SIG-M5 treated with dmso at 0.1 percent for 504 hours (cell line): ENCODE results near the gene SLC2A13.
"Not testable (repeated sequence)": the region's sequence is repeated elsewhere in the genome, so short reads cannot be mapped to it uniquely, and the experiment has no call there.

Source experiments
- DNase-seq: peaks from one replicate; lab custom pipeline; 2025; ENCODE audit not compliant: unreplicated experiment; lab: John Stamatoyannopoulos, UW

The SLC2A13 gene

DNA sequence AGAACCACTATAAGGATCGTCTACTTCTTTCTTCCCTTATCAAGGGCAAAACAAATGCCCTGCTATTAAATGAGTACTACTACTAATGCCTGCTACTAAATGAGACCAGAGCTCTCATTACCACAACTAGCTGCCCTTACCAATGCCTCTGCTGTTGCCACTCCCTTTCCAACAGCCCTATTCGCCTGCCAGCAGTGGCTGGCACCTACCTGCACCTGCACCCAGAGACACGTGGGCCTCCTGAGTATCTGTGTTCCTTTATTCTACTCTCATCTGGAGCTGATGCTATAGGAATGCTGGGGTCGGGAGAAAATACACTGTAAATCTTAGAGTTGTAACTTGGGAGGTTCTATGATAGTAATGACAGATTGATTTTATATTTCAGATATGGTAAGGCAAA, 174.7 kb downstream of the SLC2A13 start:
- DNase-seq, result no peak

DNA sequence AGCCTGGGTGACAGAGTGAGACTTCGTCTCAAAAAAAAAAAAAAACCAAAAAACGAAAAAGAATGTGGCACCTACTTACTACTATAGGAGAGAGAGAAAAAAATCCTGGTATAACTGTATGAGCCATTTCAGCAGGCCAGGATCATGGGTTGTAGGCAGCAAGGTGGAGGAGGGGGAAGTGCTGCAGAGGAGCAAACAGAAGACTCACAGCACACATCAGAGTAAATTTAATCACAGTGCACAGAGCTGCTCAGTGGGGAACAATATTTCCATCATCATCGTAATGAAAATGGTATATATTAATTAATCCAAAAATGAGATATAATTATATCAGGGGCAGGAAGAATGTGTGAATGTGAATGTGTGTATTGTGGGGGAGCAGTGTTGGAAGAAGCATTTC, 175.8 kb downstream of the SLC2A13 start:
- DNase-seq, result no peak

- DNase-seq, result no peak
These were observed 177.5 kb downstream of the SLC2A13 start for GRCh38 chr12:39928181-39928899.

GRCh38 chr12:39923364-39923763, 182.5 kb downstream of the SLC2A13 start:
- DNase-seq, result peak; percentile 43

GRCh38 chr12:39922598-39922997, 183.3 kb downstream of the SLC2A13 start:
- DNase-seq, result peak; percentile 74

DNA sequence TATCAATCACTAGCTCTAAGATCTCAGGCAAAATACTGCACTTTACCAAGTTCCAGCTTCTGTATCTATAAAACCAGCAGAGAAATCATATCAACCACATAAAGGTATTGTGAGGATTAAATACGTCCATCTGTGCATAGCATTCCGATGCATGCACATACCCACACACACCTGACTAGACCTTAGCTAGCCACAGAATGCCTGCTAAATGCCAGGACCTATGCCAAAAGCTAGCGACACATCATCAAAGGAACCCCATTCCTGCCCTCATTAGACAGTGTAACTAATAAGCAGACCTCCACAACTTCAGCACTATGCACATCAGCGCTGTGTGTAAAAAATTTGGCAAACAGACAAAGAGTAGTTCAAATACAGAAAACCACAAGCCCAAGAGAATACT, 185.2 kb downstream of the SLC2A13 start:
- DNase-seq, result no peak

DNA sequence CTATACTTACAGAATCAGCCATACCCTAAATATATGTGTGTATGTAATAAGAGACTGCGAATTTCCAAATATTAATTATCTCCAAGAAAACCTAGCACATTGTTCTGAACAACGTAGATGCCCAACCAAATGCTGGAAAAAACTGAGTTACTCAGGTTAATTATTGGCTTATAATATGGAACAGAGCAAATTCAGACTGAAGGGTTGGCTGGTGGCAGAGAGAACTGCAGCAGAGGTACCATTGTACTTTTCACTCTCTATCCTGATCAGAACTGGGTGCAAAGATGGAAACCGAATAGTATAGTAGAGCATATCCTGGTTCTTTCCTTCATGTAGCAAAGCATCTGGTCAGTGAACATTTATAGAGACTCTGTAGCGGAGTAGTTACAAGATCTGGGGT, 185.7 kb downstream of the SLC2A13 start:
- DNase-seq, result no peak

- no peak for DNase-seq
These were observed 186.1 kb downstream of the SLC2A13 start for GRCh38 chr12:39919790-39920189.

- no peak for DNase-seq
These were observed 190.6 kb downstream of the SLC2A13 start for GRCh38 chr12:39915249-39915648.

DNA sequence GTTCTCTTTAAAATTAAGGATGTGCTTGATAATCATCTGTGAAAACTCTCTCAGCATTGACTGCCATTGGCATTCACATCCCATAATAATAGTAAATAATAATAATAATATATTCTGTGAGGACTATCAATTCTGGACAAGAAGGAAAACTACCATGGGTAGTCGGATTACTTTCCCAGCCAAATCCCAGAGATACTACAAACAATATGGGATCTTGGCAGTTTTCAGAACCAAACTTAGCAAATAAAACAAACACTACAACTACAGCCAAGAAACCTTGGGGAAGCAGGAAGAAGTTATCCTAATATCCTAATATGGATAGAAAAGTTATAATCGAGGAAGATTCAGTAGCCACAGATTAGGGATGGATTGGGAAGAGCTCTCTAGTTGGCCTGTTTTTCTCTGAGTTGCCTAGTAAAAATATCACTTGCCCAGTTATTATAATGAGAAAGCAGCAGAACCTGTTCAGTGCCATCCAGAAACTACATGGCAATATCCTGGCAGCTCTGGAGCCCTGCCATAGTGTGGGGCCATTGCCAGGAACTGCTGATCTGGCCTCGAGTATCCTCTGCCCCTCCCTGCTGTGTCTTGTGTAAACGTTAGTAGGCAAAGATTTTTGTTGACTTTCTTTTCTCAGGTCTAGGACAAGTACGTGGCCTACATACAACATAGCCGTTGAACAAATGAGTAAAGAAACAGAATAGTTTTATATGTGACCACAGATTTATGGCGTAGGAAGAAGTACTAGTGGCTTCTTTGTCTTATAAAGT, 193.5 kb downstream of the SLC2A13 start:
- DNase-seq, result peak; percentile 19

DNA sequence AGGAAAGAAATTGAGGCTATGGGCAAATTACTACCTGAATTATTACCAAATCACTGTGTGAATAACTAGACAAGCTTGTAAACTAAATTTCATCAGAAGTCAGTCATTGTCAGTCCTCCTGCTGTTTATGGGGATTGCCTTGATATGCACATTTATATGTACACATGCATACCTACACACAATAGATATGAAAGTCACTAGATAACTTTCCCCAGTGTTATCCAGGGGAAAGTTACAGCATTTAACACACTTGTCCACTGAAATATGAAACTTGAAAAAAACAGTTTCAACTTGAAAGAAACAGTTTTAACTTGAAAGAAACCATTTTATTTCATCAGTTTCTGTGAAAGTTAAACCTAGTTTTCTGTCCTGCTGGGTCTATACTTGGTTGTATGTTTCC, 199.6 kb downstream of the SLC2A13 start:
- no peak for DNase-seq

DNA sequence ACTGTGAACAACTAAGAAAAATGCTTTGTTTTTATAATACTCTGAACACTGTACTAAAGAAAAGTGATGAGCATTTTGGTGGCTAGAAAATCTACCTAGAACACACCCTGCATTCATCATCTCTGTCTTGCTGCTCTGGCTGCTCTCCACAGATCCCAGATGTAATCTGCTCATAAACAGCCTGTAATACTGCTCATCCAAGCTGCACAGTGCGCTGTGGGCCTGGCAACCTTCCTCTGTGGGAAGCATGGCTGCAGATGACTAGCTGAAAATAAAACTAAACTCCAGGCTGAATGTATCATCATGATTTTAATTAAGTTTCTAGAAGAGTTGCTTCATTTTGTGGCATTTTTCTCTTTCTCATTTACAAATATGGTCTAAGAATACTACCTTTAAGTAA, 200.7 kb downstream of the SLC2A13 start:
- DNase-seq, result no peak

GRCh38 chr12:39902821-39903220, 203.1 kb downstream of the SLC2A13 start:
- no peak for DNase-seq

- no peak for DNase-seq
These were observed 208.6 kb downstream of the SLC2A13 start for GRCh38 chr12:39897315-39897714.

DNA sequence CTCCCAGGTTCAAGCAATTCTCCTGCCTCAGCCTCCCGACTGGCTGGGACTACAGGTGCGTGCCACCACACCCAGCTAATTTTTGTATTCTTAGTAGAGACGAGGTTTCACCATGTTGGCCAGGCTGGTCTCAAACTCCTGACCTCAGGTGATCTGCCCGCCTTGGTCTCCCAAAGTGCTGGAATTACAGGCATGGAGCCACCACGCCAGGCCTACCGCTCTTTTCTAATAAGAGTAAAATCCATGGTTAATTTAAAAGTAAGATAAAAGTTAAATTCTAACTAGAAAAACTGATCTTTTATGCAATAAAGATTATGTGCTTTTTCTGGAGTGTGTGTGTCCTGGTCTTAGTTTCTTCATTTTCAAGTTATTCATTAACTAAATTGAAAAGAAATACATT, 212.5 kb downstream of the SLC2A13 start:
- not testable (repeated sequence) for DNase-seq

DNA sequence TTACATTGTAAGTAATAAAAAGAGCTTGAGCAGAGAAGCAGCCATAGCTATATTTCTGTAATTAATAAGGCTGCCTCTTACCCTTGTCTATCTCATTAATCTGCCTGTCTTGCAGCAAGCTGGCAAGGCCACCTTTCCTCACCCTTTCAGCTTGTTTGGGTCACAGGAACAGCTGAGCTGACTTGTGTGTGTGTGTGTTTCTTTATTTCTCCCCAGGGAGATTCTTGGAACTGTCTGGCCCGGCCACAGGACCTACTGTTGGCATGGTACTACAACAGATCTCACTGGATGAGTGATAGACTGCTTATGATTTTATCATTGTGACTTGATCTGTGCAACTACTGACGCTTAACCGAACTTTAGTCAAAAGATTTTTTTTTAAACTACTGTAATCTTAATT, 213.7 kb downstream of the SLC2A13 start:
- no peak for DNase-seq

DNA sequence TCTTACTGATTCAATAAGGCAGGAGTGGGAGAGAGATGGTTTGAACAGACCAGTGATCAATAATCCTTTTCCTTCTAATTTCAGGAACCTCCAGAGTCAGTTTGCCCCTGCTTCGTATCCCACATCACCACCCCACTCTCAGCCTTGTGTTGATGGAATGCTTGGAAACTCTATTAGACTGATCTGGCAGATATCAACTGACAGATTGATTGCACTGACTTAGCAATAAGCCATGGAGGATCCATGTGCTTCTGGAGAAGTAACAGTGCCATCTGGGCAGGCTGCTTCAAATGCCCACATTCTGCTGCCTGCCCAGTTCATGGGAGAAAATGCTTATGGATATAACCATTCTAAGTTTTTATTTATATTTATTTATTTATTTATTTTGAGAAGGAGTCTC, 218.0 kb downstream of the SLC2A13 start:
- DNase-seq, result no peak

- no peak for DNase-seq
These were observed 219.8 kb downstream of the SLC2A13 start for GRCh38 chr12:39886106-39886505.

DNA sequence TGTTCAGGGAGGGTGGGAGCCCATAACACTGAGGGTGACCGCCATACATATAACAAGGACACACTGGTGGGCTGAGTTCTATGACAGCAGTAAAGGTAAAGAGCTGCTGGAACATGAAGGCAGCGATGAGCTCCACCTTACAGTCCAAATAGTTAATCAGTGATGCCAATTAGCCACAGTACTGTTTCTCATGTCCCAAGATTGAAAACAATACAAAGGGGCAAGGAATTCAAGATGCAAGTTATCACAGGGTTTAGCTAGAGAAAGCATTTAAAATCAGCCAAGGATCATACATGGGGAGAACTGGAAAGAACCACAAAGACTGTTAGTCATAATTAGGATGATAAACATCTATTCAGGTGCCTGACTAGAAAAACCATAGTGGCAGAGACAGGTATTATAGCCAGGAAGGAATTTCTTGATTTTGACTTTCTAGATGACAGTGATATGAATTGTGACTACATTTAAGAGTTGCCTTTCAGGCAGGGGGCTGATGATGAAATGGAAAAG, 221.2 kb downstream of the SLC2A13 start:
- DNase-seq, result no peak

- DNase-seq, result no peak
These were observed 222.5 kb downstream of the SLC2A13 start for GRCh38 chr12:39883411-39883810.

GRCh38 chr12:39878753-39879152, 227.1 kb downstream of the SLC2A13 start:
- DNase-seq, result no peak

DNA sequence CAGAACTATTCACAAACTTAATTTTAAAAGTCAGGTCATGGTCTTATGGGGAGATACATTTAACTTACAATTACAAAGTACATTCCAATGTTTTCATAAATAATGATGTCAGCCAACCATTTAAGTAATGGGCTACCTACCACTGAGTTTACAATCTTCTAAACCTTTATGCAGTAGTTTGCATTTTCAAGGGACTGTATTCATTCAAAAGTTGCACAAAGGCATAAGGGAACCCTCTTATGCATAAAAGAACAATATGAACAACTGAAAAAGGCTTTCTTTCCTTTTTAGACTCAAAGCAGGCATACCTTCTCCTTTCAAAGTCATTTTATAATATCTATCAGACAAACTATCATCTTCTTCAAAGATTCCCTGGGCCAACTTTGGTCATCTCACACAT, 230.2 kb downstream of the SLC2A13 start:
- no peak for DNase-seq
